NOMO-1 treated with DMSO at 0.1 percent for 48 hours (cell line): ENCODE data around the gene AGBL5.

Experiments used
- DNase-seq: peaks from one replicate; lab custom pipeline; 2025; ENCODE audit not compliant: unreplicated experiment; lab: John Stamatoyannopoulos, UW

AGBL5 gene

GRCh38 chr2:27024188-27024587, 27.3 kb upstream of the AGBL5 start:
- DNase-seq: no peak

DNA sequence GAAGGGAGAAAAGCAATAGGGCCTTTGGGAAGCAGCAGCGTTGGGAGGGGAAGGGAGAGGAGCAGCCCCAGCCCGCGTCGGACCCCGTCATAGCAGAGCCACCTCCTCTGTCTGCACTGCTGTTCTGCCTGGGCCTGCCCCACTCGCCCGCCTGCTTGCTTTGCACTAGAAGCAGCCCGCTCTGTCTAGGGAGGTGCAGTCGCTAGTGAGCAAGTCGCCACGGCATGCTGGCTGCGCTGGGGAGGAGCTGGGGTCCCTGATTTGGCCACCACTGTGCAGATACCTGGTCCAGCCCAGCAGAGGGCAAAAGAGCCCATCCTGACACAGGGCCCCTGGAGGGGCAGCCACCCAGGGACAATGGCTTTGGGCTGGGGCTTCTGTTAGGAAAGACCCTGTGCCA, 26.7 kb upstream of the AGBL5 start:
- DNase-seq: no peak

DNA sequence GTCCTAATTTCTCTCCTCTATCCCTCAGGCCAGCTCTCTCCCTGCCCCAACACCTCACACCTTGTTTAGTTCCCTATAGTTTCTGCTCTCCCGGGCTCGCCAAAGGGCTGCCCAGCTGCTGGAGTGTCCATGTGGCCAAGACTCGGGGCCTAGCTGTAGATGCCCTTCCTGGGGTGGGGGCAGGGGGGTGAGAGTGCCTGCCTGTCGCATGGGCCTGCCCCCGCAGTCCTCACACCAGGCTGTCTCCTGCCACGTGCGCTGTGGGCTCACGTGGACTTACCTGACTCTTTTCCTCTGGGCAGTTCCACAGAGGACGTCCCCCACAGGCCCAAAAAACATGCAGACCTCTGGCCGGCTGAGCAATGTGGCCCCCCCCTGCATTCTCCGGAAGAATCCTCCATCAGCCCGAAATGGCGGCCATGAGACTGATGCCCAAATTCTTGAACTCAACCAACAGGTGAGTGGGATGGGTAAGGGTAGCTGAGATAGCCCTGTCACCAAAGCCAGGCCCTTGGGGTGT, 26.1 kb upstream of the AGBL5 start:
- no peak for DNase-seq

DNA sequence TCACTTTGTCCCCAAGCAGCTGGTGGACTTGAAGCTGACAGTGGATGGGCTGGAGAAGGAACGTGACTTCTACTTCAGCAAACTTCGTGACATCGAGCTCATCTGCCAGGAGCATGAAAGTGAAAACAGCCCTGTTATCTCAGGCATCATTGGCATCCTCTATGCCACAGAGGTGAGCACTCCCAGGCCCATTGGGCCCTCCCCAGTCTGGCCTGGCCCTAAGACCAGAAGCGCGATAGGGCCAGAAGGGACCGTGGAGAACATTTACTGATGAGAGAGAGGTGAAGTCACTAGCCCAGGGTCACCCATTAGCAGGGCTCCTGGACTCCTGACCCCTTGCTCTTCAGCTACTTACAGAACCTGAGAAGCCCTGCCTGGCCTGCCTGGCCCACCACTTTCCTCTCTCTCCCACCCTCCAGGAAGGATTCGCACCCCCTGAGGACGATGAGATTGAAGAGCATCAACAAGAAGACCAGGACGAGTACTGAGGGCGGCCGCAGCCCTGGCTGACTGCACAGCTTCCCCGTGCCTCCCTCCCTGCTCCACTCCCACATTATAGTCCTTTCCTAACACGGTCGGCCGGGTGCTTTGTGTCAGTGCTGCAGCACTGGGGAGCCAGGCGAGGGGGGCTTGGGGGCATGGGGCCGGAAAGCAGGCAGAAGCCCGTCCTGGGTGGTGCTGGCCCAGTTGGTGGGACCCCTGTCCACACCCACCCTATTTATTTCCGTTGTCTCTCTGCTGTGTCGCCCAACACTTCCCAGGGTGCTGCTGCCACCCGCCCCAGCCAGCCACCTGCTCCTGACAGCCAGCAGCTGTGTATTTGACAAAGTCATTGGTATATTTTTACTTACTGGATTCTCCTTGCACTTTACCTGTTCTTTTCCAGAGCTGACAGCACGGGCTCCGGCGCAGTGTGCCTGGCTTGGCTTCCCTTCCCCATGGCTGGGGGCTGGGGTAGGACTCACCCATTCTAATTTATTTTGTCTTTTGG, 25.3 kb upstream of the AGBL5 start:
- DNase-seq: no peak

GRCh38 chr2:27027211-27027651, 24.2 kb upstream of the AGBL5 start:
- no peak for DNase-seq

DNA sequence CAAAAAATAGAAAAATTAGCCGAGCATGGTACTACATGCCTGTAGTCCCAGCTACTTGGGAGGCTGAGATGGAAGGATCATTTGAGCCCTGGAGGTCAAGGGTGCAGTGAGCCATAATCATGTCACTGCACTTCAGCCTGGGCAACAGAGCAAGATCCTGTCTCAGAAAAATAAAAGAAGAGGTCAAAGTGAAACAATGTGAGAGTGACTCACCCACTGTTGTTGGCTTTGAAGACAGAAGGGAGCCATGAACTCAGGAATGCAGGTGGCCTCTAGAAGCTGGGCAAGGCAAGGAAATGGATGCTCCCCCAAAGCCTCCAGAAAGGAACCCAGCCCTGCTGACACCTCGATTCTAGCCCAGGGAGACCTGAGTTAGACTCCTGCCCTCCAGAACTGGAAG, 22.4 kb upstream of the AGBL5 start:
- DNase-seq: no peak

GRCh38 chr2:27032495-27033252, 18.8 kb upstream of the AGBL5 start, which contains the start of gene TMEM214:
Gene TMEM214, plus strand, starts transcription at chr2:27032965. Its CDS starts 51 bp downstream, at chr2:27033016.
- peak; percentile 74 for DNase-seq

GRCh38 chr2:27033253-27033852, 18.1 kb upstream of the AGBL5 start:
- no peak for DNase-seq

DNA sequence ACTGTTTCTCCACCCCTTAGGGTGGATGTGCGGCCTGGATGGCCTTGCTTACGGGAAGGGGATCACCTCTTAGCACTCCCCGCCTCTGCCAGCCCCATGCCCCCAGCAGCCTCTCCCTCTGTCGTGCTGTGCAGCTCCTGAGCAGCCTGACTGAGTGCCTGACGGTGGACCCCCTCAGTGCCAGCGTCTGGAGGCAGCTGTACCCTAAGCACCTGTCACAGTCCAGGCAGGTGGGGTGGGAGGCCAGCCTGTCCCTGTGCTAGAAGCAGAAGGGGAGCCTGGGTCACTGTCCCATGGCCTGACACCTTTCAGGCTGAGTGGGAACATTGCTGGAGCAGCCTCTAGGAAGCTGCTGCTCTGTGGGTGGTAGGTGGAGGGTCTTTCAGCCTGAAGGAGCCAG, 13.5 kb upstream of the AGBL5 start:
- no peak for DNase-seq

GRCh38 chr2:27038631-27039339, 12.7 kb upstream of the AGBL5 start:
- no peak for DNase-seq

DNA sequence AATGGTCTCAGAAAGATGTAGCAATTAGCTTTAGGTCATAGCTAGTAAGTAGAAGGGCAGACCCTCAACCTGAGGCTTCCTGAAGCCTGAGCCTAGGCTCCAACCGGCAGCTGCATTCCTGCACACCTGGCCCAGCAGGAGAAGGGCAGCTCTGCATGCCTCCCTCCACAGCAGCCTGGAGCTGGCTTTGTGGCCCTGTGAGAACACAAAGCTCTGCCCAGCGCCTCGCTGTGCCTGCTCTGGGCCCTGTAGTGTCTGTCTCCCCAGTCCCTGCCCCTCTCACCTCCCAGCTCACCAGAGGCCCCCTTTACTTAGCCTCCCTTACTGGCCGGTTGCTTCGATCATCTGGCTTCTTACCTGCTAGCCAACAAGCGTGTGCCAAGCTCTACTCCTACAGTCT, 12.0 kb upstream of the AGBL5 start:
- no peak for DNase-seq

GRCh38 chr2:27039871-27040270, 11.6 kb upstream of the AGBL5 start:
- no peak for DNase-seq

- no peak for DNase-seq
These were observed 11.2 kb upstream of the AGBL5 start for GRCh38 chr2:27040282-27040681.

DNA sequence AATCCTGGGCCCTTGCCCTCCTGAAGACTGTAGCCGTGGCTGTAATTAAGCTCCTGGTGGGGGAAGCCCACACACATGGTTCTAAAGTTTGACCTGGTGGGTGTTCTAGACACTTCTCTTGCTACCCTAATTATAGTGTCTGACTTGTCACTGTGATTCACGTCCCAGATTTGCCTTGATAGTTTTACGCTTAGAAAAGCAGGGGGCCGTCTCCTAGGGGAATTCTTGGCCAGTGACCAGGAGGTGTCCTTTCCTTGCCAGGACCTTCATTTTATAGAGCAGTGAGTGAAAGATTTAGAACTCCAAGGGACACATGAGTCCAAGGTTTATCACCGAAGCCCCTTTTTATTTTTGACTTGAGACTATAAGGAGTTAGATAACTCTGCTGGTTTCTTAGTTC, 9.7 kb upstream of the AGBL5 start:
- DNase-seq: no peak

DNA sequence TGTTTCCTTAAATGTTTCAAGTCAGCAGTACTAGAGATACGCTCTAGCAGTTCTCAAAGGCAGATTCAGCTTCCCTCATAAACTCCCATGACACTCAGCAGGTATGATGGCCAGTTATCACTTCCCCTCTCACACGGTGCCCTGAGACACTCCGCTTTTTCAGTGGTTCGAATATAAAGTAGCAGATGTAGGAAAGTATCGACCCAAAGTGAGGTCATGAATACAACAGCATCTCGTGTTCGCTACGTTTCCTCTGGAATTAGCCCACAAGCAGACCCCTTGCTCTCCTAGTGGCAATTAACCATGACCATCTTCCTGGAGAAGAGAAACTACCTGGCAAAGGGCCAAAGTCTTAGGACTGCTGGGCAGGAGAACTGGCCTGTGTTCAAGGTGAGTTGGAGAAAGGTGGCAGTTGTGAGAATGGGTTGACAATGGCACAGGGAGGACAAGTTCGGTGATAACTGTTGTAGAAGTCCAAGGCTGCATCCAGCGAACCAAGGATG, 9.3 kb upstream of the AGBL5 start:
- no peak for DNase-seq

- DNase-seq: no peak
These were observed 8.4 kb upstream of the AGBL5 start for GRCh38 chr2:27042985-27043634.

- DNase-seq: no peak
These were observed 1.8 kb upstream of the AGBL5 start for GRCh38 chr2:27049422-27050280.

GRCh38 chr2:27050281-27050995, 1.0 kb upstream of the AGBL5 start:
- DNase-seq: peak; percentile 95
